Suprapubic skin (tissue), 4 donors: Measurements from ENCODE around the gene AOX1. TPM values are rescaled to one million over a fixed set of nuclear protein-coding genes. Genes with fewer than 3 reads are reported as not detected.

Experiments used
- DNase-seq, 2 donors: peaks; one replicate each; pipeline ENCODE4 v3.0.0-alpha.2; 2019; ENCODE audit warnings: low spot score in 2 of 2
- H3K27ac ChIP-seq: fragments of 200-600 bp; sonication (generic); one replicate; pipeline ENCODE4 v1.5.1; 2019
- H3K27me3 ChIP-seq: fragments of 200-600 bp; sonication (generic); one replicate; pipeline ENCODE4 v1.5.1; 2019
- H3K36me3 ChIP-seq: fragments of 200-600 bp; sonication (generic); one replicate; pipeline ENCODE4 v1.5.1; 2019
- H3K4me1 ChIP-seq: fragments of 200-600 bp; sonication (generic); one replicate; pipeline ENCODE4 v1.5.1; 2019
- H3K4me3 ChIP-seq: fragments of 200-600 bp; sonication (generic); one replicate; pipeline ENCODE4 v1.5.1; 2019; ENCODE audit warnings: mild to moderate bottlenecking
- H3K9me3 ChIP-seq: fragments of 200-600 bp; sonication (generic); one replicate; pipeline ENCODE4 v1.5.1; 2019
- EP300 ChIP-seq: sonication (generic); formaldehyde crosslinking; IDR thresholded peaks from one replicate; pipeline ENCODE4 v1.6.1; 2017; ENCODE audit warnings: antibody characterized with exemption
- POLR2A ChIP-seq, 2 donors: fragments of 450-650 bp; IDR thresholded peaks; one replicate each; pipeline ENCODE4 v1.6.1; 2017; ENCODE audit warnings: antibody characterized with exemption in 2 of 2, mild to moderate bottlenecking in 2 of 2, moderate library complexity in 2 of 2
- POLR2AphosphoS5 ChIP-seq, 3 donors: sonication (generic); formaldehyde crosslinking; IDR thresholded peaks; one replicate each; pipeline ENCODE4 v1.6.1; 2017; ENCODE audit warnings: antibody characterized with exemption in 3 of 3
- WGBS: methylation state at CpG from one replicate; pipeline ENCODE4 v1.1.5; 2018; 5-methylcytosine and 5-hydroxymethylcytosine counted together
- total RNA-seq, 4 donors: library from RNA; depleted of rRNA; stranded (reverse); fragments of >200 nt; gene quantifications; one replicate each; pipeline ENCODE4 v1.1.0, GENCODE V29; 2016
- TF ChIP-seq, protein P1 (sequence below), 2 donors: fragments of 200-600 bp in 1 of 2; fragments of 450-650 bp in 1 of 2; sonication (generic) in 1 of 2; IDR thresholded peaks; one replicate each; pipeline ENCODE4 v1.5.1; 2016 to 2019; ENCODE audit warnings: antibody characterized with exemption in 2 of 2, mild to moderate bottlenecking in 1 of 2, moderate library complexity in 1 of 2

The AOX1 gene
- total RNA-seq, 4 donors from 2014 or later: 20.1 to 46.9 (median 30.4) TPM

DNA sequence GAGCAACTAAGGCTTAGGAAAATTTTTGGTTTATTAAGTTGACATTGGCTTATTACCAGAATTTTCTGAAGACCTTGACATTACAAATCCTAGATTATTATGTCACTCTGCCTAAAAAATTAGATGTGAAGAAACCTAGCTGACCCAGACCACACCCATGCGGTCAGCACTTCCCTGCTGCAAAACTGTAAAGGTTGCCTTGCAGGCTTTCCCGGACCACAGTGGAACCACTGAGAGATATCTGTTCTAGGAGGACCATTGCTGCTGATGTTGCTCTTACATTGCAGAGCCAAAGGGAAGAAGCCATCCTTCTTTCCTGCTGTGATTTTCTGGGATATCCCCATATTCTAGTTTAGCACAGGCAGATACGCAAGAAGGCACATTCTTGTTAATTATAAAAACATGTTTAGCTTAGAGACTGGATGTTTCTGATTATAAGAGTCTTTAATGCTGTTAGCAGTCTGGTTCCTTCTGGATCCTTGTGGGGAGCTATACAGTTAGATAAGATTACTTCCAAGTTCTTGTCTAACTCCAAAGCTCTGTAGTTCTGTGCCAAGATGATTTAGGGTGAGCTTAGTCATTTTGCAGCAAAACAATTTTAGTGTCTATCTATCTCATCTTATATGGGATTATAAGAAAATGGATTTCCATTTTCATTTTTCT, 70.2 kb downstream of the AOX1 start:
- peaks cover 20% of the 10 kb centered on the region for H3K36me3 ChIP-seq
- H3K4me1 ChIP-seq: no peaks in the 10 kb centered on the region
- no peaks in the 10 kb centered on the region for H3K27me3 ChIP-seq
- TF ChIP-seq EP300 (no peak), POLR2A (IDR thresholded peaks at IDR 0.05) (no peak), POLR2AphosphoS5 (IDR thresholded peaks at IDR 0.05) (no peak)
- TF ChIP-seq, protein P1, sequence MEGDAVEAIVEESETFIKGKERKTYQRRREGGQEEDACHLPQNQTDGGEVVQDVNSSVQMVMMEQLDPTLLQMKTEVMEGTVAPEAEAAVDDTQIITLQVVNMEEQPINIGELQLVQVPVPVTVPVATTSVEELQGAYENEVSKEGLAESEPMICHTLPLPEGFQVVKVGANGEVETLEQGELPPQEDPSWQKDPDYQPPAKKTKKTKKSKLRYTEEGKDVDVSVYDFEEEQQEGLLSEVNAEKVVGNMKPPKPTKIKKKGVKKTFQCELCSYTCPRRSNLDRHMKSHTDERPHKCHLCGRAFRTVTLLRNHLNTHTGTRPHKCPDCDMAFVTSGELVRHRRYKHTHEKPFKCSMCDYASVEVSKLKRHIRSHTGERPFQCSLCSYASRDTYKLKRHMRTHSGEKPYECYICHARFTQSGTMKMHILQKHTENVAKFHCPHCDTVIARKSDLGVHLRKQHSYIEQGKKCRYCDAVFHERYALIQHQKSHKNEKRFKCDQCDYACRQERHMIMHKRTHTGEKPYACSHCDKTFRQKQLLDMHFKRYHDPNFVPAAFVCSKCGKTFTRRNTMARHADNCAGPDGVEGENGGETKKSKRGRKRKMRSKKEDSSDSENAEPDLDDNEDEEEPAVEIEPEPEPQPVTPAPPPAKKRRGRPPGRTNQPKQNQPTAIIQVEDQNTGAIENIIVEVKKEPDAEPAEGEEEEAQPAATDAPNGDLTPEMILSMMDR (IDR thresholded peaks at IDR 0.05): no peak
- H3K4me3 ChIP-seq: no peak overlapping the region
- H3K27ac ChIP-seq: no peak overlapping the region
- no peaks in the 10 kb centered on the region for H3K9me3 ChIP-seq
- DNase-seq: no peak
- WGBS: 58% methylated on average over 3 of the region's 3 CpGs

GRCh38 chr2:200658278-200658864, 72.6 kb downstream of the AOX1 start:
- no peak for DNase-seq
- Histone ChIP-seq H3K27me3 (no peaks in the 10 kb centered on the region), H3K36me3 (peaks cover 18% of the 10 kb centered on the region), H3K9me3 (no peaks in the 10 kb centered on the region), H3K4me1 (no peaks in the 10 kb centered on the region), H3K27ac (no peak overlapping the region), H3K4me3 (no peak overlapping the region)
- 69% methylated on average over 5 of the region's 5 CpGs for WGBS
- TF ChIP-seq POLR2A (IDR thresholded peaks at IDR 0.05) (no peak), EP300 (no peak), POLR2AphosphoS5 (IDR thresholded peaks at IDR 0.05) (no peak)
- TF ChIP-seq, protein P1 (IDR thresholded peaks at IDR 0.05): no peak

DNA sequence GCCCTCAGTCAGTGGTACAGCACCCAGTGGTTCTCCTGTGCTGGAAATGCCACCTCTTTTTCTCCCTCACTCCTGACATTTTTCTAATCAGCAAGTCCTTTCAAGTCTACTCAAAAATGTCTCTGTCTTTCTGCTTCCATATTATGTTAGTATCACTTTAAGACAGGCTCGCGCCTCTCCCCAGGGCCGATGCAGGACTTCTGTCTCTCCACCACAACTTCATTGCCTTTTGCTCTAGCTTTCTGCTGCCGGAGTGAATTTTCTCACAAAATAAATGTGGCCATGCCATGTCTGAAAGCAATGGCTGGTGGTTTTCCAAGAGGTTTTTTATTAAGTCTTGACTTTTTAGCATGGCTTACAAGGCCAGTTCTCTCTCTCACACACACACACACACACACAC, 73.6 kb downstream of the AOX1 start:
- Histone ChIP-seq H3K4me3 (no peak overlapping the region), H3K27me3 (no peaks in the 10 kb centered on the region), H3K4me1 (no peaks in the 10 kb centered on the region), H3K9me3 (no peaks in the 10 kb centered on the region), H3K27ac (no peak overlapping the region), H3K36me3 (peaks cover 18% of the 10 kb centered on the region)
- DNase-seq: no peak
- WGBS: 65% methylated on average over 4 of the region's 4 CpGs
- no peak for TF ChIP-seq EP300
- TF ChIP-seq POLR2A (IDR thresholded peaks at IDR 0.05): no peak
- TF ChIP-seq POLR2AphosphoS5 (IDR thresholded peaks at IDR 0.05): no peak
- TF ChIP-seq, protein P1 (IDR thresholded peaks at IDR 0.05): no peak

GRCh38 chr2:200661477-200661876, 75.7 kb downstream of the AOX1 start:
- 74% methylated on average over 1 of the region's 1 CpG for WGBS
- Histone ChIP-seq H3K27ac (no peak overlapping the region), H3K4me3 (no peak overlapping the region)

DNA sequence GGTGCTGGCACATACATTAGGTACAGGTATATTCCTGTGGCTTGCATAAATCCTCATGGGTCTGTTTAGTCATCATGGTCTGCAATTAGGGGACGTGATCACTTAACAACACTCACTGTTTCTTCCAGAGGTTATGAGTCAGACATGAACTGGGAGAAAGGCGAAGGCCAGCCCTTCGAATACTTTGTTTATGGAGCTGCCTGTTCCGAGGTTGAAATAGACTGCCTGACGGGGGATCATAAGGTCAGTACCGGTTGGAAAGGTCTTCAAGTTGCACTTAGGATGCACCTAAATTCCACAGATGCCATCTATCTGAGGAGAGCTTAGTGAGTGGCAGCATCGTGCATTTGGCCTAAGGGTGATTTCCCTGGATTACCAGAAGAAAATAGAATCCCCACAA, 76.9 kb downstream of the AOX1 start:
- Histone ChIP-seq H3K27ac (no peak overlapping the region), H3K9me3 (no peaks in the 10 kb centered on the region), H3K27me3 (no peaks in the 10 kb centered on the region), H3K36me3 (peaks cover 26% of the 10 kb centered on the region), H3K4me3 (no peak overlapping the region), H3K4me1 (no peaks in the 10 kb centered on the region)
- WGBS: 63% methylated on average over 7 of the region's 7 CpGs
- no peak for DNase-seq
- TF ChIP-seq, protein P1 (IDR thresholded peaks at IDR 0.05): no peak
- TF ChIP-seq POLR2AphosphoS5 (IDR thresholded peaks at IDR 0.05) (no peak), POLR2A (IDR thresholded peaks at IDR 0.05) (no peak), EP300 (no peak)

More at GRCh38 chr2:200661477-200661876, 75.7 kb downstream of the AOX1 start:
- Histone ChIP-seq H3K36me3 (peaks cover 26% of the 10 kb centered on the region), H3K4me1 (no peaks in the 10 kb centered on the region), H3K9me3 (no peaks in the 10 kb centered on the region), H3K27me3 (no peaks in the 10 kb centered on the region)
- TF ChIP-seq, protein P1 (IDR thresholded peaks at IDR 0.05): no peak
- no peak for TF ChIP-seq POLR2A (IDR thresholded peaks at IDR 0.05)
- no peak for TF ChIP-seq POLR2AphosphoS5 (IDR thresholded peaks at IDR 0.05)
- TF ChIP-seq EP300: no peak
- no peak for DNase-seq
